ENCODE results near the gene BPIFA1.

- TF ChIP-seq POLR2A (IDR thresholded peaks at IDR 0.05): no peak
- TF ChIP-seq EP300 (IDR thresholded peaks at IDR 0.05): no peak
These were observed 49.1 kb downstream of the BPIFA1 start for GRCh38 chr20:33284937-33285336.

Measured in ovary (tissue), 1 donor.